SKM-1 treated with dmso at 0.1 percent for 144 hours (cell line): ENCODE measurements around the gene SBDS.
A peak's percentile ranks its signal among the peaks of the same experiment; 100 is the strongest.
"Not testable (repeated sequence)": the region's sequence is repeated elsewhere in the genome, so short reads cannot be mapped to it uniquely, and the experiment has no call there.

Experiments
- DNase-seq: peaks from one replicate; lab custom pipeline; 2025; ENCODE audit not compliant: unreplicated experiment; lab: John Stamatoyannopoulos, UW

The SBDS gene

DNA sequence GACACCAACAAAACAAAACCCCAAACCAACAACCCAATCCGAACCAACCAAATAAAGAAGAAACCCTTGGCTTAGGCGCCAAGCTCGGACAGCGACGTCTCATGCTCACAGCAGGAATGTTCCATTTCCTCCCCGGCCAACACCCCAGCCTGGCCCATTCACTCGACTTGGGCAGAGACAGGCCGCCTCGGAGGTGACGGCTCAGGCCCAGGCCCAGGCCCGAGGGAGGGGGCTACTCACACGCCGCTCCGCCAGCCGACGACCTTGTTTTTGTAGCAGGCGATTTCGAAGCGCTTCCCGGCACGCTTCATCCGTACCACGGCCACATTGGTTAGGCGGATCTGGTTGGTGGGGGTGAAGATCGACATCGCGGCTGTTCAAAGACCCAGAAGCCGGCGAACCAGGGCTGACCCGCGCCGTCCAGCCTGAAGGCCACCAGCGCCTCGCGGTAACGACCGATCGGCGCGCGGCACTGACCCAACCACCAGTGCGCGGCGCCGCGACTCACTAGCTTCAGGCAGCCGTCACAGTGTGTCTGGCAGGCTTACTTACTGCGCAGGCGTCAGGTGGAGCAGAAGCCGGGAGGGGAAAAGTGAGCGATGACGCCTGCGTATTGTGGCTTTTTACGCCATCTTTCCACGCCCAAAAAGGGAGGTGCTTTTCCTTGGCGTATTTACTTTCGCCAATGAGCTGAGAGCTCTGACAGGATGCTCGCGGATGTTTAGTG is at the start of gene SBDS:
Gene SBDS (minus strand): TSS at position 537 of the 727 bp plus-strand sequence. CDS start 169 bp downstream, at position 368.
- DNase-seq, result peak; percentile 92

DNA sequence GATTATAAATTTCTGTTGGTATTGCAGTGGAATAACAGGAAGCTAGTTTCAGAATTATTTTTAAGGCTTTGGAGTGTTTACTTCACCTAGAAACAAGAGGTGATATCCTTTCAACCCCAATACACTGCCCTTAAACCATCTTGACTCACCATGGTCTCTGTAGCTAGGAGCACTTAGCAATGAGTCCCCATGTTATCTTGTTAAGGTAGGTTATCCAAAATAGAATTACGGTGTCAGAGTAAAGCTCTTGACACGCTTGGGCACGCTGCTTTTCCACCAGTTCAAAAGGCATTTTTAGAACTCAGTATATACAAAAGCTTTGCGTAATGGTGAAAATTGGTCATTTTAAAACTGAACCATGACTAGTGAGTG is 48.2 kb upstream of the SBDS start:
- DNase-seq, result not testable (repeated sequence)

DNA sequence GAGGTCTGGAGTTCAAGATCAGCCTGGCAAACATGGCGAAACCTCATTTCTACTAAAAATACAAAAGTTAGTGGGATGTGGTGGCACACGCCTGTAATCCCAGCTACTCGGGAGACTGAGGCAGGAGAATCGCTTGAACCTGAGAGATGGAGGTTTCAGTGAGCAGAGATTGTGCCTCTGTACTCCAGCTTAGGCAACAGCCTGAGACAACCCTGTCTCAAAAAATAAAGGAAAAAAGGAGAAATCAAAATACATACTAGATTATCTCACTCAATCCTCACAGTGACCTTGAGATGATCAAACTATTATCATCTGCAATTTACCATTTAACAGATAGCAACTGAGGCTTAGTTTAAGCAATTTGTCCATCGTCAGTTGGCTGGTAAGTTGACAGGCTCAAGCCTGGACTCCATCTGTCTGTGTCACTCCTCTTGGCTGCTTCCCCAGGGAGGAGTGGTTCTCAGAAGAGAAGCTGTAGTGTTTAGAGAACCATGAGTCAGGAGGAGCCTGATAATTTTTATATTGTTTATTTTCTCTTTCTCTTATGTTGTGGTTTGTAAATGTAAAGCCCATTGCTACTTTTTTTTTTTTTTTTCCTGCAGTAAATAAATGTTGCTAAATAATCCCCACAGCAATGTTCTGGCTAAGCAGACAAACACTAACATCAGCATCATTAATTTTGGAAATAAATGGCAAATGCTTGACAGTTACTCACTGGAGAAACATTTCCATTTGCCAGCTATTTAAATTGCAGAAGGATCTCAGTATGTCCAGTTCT is 47.6 kb upstream of the SBDS start:
- DNase-seq, result not testable (repeated sequence)

DNA sequence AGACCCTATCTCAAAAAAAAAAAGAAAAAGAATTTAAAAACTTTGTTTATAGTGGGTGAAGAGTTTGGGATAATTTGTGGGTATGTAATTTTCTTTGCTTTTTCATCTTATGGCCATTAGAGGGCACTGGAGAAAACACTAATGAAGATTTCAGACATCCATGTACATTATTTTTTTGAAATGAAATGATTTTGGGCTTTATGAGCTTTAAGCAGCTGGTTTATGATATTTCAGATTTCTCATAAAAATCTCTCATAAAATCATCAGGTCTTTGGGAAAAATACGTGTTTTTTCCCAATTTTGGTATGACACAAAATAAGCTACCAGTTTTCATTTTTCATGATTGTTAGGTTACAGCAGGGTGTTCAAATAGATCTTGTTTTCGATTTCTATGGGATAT is 45.4 kb upstream of the SBDS start:
- not testable (repeated sequence) for DNase-seq

DNA sequence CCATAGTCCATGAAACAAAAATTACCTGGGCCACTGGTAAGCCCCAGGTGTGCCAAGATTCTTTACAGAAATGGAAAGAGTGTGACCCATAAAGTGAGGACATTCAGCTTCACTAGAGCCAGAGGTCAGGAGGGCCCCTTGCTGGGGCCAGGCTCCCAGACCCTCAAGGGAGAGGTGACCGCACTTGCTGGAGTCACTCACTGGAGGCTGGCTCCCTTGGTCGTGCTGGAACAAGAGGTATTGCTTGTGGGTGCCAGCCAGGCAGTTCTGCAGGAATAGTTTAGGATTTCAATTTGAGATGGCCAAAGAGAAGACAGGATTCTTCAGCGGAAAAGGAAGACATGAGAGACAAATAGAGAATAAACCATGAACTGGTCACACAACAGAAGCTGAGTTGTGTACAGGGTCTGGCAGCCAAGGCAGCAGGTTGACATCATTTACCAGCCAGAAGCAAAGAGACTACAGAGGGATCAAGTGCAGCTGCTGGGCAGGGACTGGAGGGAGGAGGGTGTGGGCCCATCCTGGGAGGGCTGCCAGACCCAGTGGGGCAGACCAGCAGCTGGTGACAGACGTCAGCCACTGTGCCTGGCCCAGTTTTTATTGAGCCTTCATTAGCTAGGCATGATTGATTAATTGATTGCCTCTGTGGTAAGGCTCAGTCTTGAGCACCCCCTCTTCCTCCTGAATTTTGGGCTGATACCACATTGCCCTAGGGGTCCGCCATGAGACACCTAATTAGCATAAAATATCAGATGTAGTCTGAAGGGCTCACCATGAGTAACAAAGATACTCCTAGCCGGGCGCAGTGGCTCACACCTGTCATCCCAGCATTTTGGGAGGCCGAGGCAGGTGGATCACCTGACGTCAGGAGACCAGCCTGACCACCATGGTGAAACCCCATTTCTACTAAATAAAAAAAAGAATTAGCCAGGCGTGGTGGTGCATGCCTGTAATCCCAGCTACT is 41.3 kb upstream of the SBDS start:
- DNase-seq, result not testable (repeated sequence)

DNA sequence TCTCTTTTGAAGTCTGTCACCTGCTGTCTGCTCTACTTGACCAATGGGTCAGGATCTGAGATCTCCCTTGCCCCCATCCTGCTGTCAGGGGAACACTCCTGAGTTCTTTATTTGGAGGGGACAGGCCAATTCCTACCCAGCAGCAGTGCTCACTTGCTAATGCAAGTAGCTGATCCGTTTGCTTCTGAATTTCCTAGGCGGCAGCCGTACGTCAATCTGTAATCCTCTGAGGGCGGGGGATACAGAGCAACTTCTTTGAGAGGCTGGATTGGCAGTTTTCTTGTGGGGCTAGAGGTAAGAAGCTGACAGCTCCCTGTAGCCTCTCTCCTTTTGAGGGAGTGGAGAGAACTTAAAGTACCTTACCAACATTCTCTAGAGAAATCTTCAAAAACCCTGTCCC is 37.9 kb upstream of the SBDS start:
- DNase-seq, result no peak

DNA sequence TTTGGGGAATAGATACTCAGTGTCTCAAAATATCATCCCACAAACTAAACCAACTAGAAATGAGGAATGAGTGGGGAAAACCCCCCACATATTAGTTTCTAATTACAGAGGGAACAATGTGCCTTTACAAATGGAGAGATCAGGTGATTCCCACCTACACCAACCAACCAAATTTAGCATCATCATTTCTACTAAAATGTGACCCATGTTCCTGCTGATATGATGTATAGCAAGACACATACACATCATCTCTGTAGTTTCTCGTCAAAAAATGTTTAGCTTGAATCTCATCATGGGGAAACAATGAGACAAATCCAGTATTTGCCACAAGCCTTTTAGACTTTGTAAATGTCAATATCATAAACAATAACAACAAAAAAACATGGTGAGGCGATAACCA is 36.3 kb upstream of the SBDS start:
- DNase-seq, result not testable (repeated sequence)

DNA sequence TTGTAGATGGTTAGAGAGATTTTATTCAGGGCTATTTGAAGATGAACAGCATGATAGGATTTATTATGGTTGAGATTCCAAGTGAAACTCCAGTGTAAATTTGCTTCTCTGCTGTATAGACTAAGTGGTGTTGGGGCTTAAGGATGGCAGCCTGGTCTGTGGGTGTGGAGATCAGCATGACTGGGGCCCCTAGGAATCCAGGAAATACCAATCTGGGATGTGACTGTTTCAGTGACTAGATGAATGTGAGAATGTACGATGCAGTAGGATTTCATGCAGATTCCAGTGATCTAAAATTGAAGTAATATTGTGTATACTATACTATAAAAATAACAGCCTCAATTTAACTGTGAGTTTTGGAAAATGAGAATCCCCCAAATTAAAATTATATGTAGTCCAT is 30.1 kb upstream of the SBDS start:
- not testable (repeated sequence) for DNase-seq

DNA sequence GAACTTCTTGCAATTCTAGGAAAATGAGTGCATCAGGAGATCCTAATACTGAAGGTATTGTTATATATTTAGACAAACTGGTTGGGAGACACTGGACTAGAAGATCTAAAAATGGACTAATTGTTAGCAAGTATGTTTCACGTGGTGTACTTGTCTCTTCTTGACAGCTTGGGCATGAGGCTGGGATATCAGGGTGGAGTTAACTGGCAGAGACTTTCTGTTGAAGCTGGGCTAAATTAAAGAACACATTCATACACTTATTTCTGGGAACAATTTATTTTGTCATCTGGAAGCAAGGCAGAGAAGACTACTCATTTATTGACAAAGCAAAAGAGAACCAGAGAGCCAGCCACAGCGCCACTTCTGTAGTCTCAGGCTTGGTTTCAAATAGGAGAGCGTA is 27.1 kb upstream of the SBDS start:
- DNase-seq, result no peak

DNA sequence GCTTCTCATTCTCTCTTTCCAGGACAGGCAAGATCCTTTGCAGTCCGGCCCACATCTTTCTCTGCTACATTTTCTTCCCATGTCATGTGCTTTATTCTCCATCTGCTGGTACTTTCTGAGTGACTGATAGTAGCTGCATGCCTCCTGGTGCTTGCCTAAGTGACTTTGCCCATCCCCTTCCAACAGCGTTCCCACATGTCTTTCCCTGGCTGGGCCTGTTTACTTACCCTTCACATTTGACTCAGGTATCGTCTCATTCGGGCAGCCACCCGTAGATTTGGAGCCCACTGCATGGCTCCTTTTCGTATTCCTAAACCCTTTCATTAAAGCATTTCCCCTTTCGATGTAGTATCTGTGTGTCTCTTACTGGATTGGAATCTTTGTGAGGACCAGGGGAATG is 25.9 kb upstream of the SBDS start:
- DNase-seq, result no peak

DNA sequence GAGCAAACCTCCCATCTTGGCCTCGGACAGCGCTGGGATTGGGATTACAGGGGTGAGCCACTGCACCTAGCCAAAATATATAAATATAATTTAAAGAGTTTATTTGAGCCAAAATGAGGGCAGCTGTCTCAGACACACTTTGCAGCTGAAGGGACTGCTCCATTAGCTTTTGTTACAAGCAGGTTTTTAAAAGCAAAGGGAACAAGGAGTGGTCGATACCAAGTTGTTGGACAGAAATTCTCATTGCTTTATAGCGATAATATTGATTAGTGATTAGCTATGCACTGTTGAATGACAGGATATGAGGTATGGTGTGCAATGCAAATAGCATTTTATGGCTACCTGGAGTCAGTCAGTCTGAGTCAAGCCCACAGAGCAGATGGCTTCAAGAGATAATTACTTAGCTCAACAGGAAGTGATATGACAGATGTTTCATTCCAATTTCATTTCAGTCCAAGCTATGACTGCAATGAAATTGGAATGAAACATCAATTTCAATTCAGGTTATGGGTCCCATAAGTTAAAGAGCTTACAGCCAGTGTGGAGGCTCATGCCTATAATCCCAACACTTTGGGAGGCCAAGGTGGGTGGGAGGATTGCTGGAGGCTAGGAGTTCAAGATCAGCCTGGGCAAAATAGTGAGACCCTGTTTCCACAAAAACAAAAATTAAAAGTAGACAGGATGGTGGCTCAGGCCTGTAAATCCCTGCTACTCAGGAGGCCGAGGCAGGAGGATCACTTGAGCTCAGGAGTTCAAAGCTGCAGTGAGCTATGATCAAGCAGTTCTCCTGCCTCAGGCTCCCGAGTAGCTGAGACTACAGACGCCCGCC is 24.4 kb upstream of the SBDS start:
- DNase-seq, result no peak

DNA sequence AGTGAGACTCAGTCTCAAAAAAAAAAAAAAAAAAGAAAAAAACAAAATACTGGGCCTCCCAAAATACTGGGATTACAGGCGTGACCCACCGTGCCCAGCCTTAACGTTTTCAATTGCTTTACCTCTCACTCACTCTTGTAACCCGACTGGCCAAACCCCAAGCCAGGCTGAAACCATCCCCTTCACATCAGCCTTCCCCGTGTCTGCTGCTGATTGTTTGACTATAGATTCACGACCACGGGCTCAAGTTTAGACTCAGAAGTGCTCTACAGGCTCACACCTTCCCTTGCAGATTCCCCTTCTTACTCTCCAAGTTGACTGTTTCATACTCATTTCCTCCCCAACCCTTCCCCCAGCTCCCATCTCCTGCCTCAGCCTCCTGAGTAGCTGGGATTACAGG is 23.6 kb upstream of the SBDS start:
- DNase-seq, result no peak

DNA sequence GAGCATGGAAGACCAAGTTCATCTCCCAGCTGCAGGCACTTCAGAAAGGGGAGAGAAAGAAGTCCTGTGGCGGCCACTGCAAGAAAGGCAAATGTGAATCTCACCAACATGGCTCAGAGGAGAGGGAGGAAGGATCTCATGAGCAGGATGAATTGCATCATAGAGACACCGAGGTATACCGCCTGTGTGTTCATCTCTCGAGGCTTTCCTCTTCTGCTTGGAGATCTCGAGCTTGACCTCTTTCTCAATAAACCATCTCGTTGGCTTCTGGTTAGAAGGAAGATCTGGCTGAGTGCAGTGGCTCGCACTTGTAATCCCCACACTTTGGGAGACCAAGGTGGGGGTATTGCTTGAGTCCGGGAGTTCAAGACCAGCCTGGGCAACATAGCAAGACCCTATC is 22.6 kb upstream of the SBDS start:
- DNase-seq, result peak; percentile 78

DNA sequence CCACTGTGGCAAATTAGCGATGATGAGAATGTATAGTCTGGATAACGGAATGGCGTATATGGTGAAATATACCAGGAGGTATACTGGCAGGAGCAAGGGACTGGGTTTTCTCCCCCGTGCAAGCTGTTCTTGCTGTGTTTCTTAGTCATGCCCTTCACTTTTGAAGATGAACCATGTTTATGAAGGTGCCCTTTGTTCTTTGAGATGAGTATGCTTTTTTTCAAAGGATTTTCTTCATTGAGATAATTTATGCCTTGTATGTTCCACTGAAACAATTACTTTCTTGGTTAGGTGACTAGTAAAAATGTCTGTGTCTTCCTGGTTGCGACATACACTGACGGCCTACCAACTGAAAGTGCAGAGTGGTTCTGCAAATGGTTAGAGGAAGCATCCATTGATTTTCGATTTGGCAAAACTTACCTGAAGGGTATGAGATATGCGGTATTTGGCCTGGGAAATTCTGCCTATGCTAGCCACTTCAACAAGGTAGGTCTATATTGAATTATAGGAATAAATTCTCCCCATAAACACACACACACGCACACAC is 18.8 kb upstream of the SBDS start:
- not testable (repeated sequence) for DNase-seq

DNA sequence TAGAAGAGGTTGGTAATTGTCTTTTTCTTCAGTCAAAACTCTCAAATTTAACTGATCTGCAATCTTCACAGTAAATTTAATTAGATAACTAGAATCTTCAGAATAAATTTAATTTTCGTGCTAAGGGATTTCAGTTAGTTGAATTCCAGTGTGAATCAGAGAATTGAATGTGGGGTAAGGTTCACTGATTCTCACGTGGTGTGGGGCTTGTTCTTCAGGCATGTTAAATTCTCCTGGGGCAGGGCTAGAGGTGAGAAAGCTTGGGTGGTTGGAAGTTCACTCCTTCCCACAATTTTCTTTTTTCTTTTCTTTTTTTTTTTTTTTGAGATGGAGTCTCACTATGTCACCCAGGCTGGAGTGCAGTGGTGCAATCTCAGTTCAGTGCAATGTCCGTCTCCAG is 14.3 kb upstream of the SBDS start:
- not testable (repeated sequence) for DNase-seq

DNA sequence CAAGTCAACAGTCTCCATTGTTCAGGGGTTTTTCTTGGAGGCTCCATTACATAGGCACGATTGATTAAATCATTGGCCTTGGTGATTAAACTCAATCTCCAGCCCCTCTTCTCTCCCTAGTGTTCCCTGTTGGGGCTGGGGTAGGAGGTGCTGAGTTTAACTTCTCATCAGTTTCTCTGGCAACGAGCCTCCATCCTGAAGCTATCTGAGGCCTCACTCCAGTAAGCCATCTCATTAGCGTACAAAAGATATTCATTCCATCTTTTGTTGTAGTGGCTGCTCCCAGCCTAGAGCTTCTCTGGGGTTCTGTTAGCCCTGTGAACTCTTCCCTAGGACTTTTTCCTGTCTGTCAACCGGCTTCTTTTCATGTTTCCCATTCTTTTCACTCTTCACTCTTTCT is 12.9 kb upstream of the SBDS start:
- no peak for DNase-seq

DNA sequence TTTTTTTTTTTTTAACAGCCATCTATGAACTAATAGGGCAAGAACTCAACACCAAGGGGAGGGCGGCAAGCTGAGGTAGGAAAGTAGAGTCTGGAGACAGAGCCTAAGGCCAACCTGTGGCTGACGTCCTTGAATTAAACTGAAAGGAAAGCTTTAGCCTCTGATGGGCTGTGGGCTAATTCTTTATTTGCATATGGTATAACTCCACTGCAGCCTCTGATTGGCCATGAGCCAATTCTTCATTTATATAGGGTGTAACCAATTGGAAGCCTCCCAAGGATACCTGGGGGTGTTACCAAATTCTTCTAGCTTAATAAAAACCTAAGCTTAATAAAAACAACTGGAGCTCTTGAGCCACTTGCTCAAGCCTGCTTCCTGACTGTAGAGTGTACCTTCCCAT is 11.6 kb upstream of the SBDS start:
- DNase-seq, result no peak

DNA sequence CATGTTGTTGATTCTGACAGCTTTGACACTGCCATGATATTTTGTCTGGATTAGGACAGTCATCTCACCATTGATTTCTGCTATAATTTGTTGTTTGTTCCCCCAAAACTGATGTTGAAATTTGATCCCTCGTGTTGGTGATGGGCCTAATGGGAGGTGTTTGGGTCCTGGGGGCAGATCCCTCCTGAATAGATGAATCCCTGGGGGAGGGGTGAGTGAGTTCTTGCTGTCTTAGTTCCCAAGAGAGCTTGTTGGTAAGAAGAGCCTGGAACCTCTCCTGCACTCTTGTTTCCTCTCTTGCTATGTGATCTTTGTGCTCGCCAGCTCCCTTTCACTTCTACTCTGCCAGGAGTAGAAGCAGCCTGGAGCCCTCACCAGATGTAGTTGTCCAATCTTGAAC is 8.8 kb upstream of the SBDS start:
- DNase-seq, result not testable (repeated sequence)

DNA sequence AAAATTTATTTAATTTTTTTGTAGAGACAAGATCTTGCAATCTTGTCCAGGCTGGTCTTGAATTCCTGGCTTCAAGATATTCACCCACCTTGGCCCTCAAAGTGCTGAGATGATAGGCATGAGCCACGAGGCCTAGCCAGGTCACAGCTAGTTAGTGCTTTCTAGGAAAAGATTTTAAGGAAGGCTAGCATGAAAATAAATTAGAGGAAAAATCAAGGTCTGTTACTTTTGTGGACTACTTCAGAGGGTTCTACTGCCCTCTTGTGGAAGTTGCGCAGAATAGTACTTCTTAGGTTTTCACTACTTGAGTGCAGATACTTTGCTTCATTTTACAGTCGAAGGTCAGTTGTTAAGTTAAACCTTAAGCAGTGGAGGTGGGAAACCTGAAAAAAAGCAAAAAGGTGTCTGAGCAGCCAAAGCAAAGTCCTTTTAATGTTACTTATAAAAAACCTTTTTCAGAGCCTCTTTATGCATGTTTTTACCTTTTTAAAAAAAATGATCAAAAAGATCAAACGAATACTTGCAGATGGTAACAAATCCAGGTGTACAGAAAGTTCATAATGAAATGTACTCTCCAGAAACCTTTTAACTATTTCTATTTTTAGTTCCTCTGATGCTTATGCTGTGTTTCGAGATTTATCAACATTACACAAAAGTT is 5.3 kb upstream of the SBDS start:
- not testable (repeated sequence) for DNase-seq
